Heart left ventricle (tissue), 13 donors: ENCODE data around the gene SAP30BP.

ENCODE experiments used
- CTCF ChIP-seq, 12 donors: fragments of 200-600 bp; sonication (generic) in 4 of 12; IDR thresholded peaks; one replicate each; pipeline versions ENCODE4 v1.5.0 to v1.8.0; 2018 to 2022; ENCODE audit warnings: antibody characterized with exemption in 12 of 12, mild to moderate bottlenecking in 5 of 12
- POLR2A ChIP-seq, 2 donors: fragments of 450-650 bp; IDR thresholded peaks; one replicate each; pipeline ENCODE4 v1.6.1; 2017; ENCODE audit warnings: antibody characterized with exemption in 2 of 2, mild to moderate bottlenecking in 2 of 2, moderate library complexity in 2 of 2
- donor health status: ischemic (EF 13 %, LVEDD 7.1; RV severe dilation, severe dysfunction).
- donor health status: DM: no; HTN: yes; CAD: no.
- donor health status: DM: no; HTN: no; CAD: no.
- donor health status: ischemic (EF 25% LVEDD 6.9; RV normal size, moderate dysfunction).
- donor health status: ischemic (EF 25% LVEDD 5.7; RV mildly dilated, moderate dysfunction).
- donor health status: ischemic (EF 35%, LVEDD 5.7; RV mildly dilated, moderate dysfunction).
- donor health status: nonischemic (EF 11% LVEDD 7.7; RV severe dilation, severe dysfunction).
- donor health status: DM: yes; HTN: yes; CAD: no.
- donor health status: PGD.
- donor health status: ischemic (EF 29% LVEDD 5.4; RV normal size, mild dysfunction).
- donor health status: nonischemic (EF 23%, LVEDD 6.1; RV moderate dilation, normal function).

GRCh38 chr17:75740215-75740614 lies 73.1 kb downstream of the SAP30BP start:
- TF ChIP-seq CTCF (IDR thresholded peaks at IDR 0.05) (no peak), POLR2A (IDR thresholded peaks at IDR 0.05) (no peak)
